ENCODE data around the gene SULT2B1. TPM values are rescaled to one million over a fixed set of nuclear protein-coding genes. Genes with fewer than 3 reads are reported as not detected.
A peak's percentile ranks its signal among the peaks of the same experiment; 100 is the strongest.

The SULT2B1 gene
- total and polyA plus RNA-seq, 4 experiments from 2014 or later = 0.13 TPM; not detected in 3

DNA sequence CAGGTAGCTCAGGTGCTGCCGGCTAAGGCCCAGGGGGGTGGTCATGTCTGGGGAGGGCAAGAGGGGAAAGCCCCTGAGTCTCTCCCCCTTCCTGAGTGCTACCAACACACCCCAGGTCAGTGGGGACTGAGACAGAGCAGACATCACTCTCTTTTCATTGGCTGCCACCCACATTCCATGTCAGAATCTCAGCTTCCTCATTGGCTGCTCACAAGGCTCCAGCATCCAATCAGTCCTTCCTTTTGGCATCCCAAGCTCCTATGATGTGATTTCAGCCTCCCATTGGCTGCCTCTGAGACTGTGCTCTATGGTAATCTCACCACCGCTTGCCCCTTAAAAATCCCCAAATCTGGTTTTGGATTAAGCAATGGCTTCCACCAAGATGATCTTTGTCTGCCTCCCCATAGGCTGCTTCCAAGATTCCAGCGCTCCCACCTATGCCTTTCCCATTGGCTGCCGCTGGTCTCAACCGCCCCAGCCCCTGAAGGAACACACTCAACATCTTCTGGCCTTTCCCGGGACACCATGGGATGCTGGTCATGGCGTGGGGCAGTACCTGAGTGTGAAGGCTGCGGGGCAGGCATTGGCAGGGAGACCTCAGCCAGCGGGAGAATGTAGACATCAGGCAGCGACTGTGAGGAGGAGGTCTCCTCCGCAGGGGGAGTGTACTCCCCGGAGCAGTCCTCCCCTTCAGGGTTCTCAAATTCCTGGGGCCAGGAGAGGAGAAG, 42.3 kb upstream of the SULT2B1 start:
- peaks cover 7 to 14% of the 10 kb centered on the region in 2 donors for H3K36me3 Mint-ChIP-seq
- CTCF ChIA-PET (ENCODE audit: partially characterized antibody) = interaction anchor here (1.0 to 8.0 kb wide), 2 partner anchors 20 to 75 kb away, joined by 6 to 203 read pairs; no protein-coding TSS in a partner anchor
- H3K27me3 ChIP-seq (ENCODE audit: insufficient read depth, low read length) = no peaks in the 10 kb centered on the region
- H3K4me1 ChIP-seq (ENCODE audit: insufficient read depth, low read length) = peaks cover 27% of the 10 kb centered on the region
- DNase-seq = no peak
- no peaks in the 10 kb centered on the region for H3K36me3 ChIP-seq (ENCODE audit: insufficient read depth, low read length)
- peaks cover 8 to 16% (median 12%) of the 10 kb centered on the region in 4 donors for H3K4me1 Mint-ChIP-seq
- intact Hi-C loops (cut with micrococcal nuclease) = loop anchor here (1.0 to 5.0 kb wide), 5 partner anchors 62 to 1133 kb away; partner anchors contain the start of genes GRWD1, RPL18, RRAS and SCAF1
- peak overlapping the region in 1 of 7 donors; percentile 41 for H3K27ac Mint-ChIP-seq
- peak overlapping the region in 2 of 8 donors; percentile 3 to 20 for H3K4me3 Mint-ChIP-seq
- no peaks in the 10 kb centered on the region for H3K9me3 ChIP-seq (ENCODE audit: control insufficient read depth in 1 of 2, low read length in 2 of 2)
- no peaks in the 10 kb centered on the region for H3K27me3 Mint-ChIP-seq
- H3K27ac ChIP-seq (ENCODE audit: low read depth, low read length) = no peak overlapping the region
- no peaks in the 10 kb centered on the region for H3K9me3 Mint-ChIP-seq
- POLR2A ChIA-PET (ENCODE audit: partially characterized antibody) = interaction anchor here (0.5 to 2.1 kb wide), 5 partner anchors 78 to 690 kb away, joined by 3 to 9 read pairs (median 4); partner anchors contain the start of genes EMP3, RPL18 and SPHK2
- no peak overlapping the region for H3K4me3 ChIP-seq (ENCODE audit: low read length in 2 of 2)

DNA sequence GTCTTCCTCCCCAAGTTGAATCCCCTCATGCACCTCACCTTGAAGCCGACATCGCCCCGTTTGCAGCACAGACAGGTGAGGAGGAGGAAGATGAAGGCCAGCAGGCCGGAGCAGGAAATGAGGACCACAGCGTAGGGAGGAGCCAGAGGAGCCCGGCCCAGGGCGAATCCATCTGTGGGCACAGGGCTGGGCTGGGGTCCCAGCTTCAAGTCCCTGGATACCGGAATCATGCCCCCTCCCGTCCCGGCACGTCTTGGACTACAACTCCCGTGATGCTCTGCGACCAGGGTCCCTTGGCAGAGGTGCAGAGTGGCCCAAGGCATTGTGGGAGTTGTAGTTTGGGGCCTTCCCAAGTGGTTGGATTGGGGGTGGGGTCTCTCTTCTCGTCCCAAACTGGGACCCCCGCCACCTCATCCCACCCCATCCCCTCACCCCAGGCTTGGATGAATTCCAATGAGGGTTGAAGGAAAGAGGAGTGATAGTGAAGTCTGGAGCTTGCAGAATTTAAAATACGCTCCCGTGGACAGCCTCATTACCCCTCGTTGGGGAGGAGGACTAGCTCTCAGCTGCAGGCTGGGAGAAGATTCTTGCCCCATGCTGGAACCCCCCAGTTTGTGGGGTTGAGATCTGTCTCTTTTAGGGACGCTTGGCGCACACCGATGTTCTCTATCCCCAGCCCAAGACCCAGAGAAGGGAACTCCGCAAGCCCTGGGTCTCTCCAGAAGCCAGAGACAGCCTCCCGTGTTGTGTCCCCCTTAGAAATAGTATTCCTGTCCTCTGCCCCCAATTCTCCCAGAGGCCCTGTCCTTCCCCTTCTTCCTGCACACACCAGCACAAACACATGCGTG, 41.3 kb upstream of the SULT2B1 start:
- Histone ChIP-seq H3K27ac (ENCODE audit: low read depth, low read length) (peak overlapping the region; percentile 39), H3K9me3 (ENCODE audit: control insufficient read depth in 1 of 2, low read length in 2 of 2) (no peaks in the 10 kb centered on the region), H3K27me3 (ENCODE audit: insufficient read depth, low read length) (no peaks in the 10 kb centered on the region), H3K4me3 (ENCODE audit: low read length in 2 of 2) (peak overlapping the region; percentile 43 to 76), H3K4me1 (ENCODE audit: insufficient read depth, low read length) (peaks cover 27% of the 10 kb centered on the region), H3K36me3 (ENCODE audit: insufficient read depth, low read length) (no peaks in the 10 kb centered on the region)
- H3K27ac Mint-ChIP-seq = peak overlapping the region; percentile 75 to 92 (median 88)
- H3K4me1 Mint-ChIP-seq = peaks cover 8 to 16% (median 12%) of the 10 kb centered on the region in 4 donors
- intact Hi-C loops (cut with micrococcal nuclease) = loop anchor here (1.0 to 5.0 kb wide), 5 partner anchors 63 to 1132 kb away; partner anchors contain the start of genes GRWD1, RPL18, RRAS and SCAF1
- POLR2A ChIA-PET (ENCODE audit: partially characterized antibody) = interaction anchor here (0.5 to 2.1 kb wide), 7 partner anchors 18 to 691 kb away, joined by 3 to 9 read pairs (median 3); partner anchors contain the start of genes EMP3, RPL18 and SPHK2
- H3K27me3 Mint-ChIP-seq = no peaks in the 10 kb centered on the region
- peaks cover 7 to 14% of the 10 kb centered on the region in 2 donors for H3K36me3 Mint-ChIP-seq
- no peaks in the 10 kb centered on the region for H3K9me3 Mint-ChIP-seq
- CTCF ChIA-PET (ENCODE audit: partially characterized antibody) = interaction anchor here (0.7 to 8.0 kb wide), 3 partner anchors 21 to 90 kb away, joined by 3 to 203 read pairs (median 3); no protein-coding TSS in a partner anchor
- H3K4me3 Mint-ChIP-seq = peak overlapping the region in 7 of 8 donors; percentile 87 to 94 (median 90)
- peak; percentile 72 to 85 (median 73) for DNase-seq

DNA sequence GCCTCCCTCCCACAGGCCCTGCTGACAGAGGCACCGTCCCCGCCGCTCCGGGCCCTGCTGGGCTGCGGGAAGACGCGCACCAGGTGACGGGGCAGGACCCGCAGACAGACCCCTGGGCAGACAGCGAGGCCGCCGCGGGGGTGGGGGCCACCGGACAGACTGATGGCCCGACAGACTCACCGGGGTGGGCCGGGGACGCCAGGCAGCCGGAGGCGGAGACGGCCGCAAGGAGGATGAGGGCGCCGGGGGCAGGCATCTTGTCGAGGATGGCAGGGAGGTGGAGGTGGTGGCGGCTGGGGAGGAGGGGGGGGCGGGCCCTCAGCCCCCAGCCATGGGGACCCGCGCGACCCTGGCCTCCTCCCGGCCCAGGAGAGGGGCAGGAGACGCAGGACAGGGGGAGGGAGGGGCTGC, 40.6 kb upstream of the SULT2B1 start:
- ChIA-PET CTCF (ENCODE audit: partially characterized antibody) (interaction anchor here (0.7 to 8.0 kb wide), 3 partner anchors 22 to 89 kb away, joined by 3 to 203 read pairs (median 3); no protein-coding TSS in a partner anchor), POLR2A (ENCODE audit: partially characterized antibody) (interaction anchor here (0.9 to 2.1 kb wide), 4 partner anchors 19 to 108 kb away, joined by 3 to 9 read pairs (median 4); partner anchors contain the start of genes RPL18 and SPHK2)
- Mint-ChIP-seq H3K4me1 (peaks cover 8 to 16% (median 12%) of the 10 kb centered on the region in 4 donors), H3K9me3 (no peaks in the 10 kb centered on the region), H3K4me3 (peak overlapping the region in 2 of 8 donors; percentile 90), H3K27ac (peak overlapping the region in 2 of 7 donors; percentile 75 to 78), H3K27me3 (no peaks in the 10 kb centered on the region), H3K36me3 (peaks cover 7 to 12% of the 10 kb centered on the region in 2 donors)
- no peak overlapping the region for H3K27ac ChIP-seq (ENCODE audit: low read depth, low read length)
- no peaks in the 10 kb centered on the region for H3K9me3 ChIP-seq (ENCODE audit: control insufficient read depth in 1 of 2, low read length in 2 of 2)
- peak in 2 of 5 donors; percentile 40 to 63 for DNase-seq
- H3K27me3 ChIP-seq (ENCODE audit: insufficient read depth, low read length) = no peaks in the 10 kb centered on the region
- no peaks in the 10 kb centered on the region for H3K36me3 ChIP-seq (ENCODE audit: insufficient read depth, low read length)
- H3K4me1 ChIP-seq (ENCODE audit: insufficient read depth, low read length) = peaks cover 27% of the 10 kb centered on the region
- intact Hi-C loops (cut with micrococcal nuclease) = loop anchor here (2.0 to 5.0 kb wide), 3 partner anchors 64 to 1131 kb away; partner anchors contain the start of genes GRWD1, RRAS and SCAF1
- H3K4me3 ChIP-seq (ENCODE audit: low read length in 2 of 2) = peak overlapping the region in 1 of 2 donors; percentile 37

DNA sequence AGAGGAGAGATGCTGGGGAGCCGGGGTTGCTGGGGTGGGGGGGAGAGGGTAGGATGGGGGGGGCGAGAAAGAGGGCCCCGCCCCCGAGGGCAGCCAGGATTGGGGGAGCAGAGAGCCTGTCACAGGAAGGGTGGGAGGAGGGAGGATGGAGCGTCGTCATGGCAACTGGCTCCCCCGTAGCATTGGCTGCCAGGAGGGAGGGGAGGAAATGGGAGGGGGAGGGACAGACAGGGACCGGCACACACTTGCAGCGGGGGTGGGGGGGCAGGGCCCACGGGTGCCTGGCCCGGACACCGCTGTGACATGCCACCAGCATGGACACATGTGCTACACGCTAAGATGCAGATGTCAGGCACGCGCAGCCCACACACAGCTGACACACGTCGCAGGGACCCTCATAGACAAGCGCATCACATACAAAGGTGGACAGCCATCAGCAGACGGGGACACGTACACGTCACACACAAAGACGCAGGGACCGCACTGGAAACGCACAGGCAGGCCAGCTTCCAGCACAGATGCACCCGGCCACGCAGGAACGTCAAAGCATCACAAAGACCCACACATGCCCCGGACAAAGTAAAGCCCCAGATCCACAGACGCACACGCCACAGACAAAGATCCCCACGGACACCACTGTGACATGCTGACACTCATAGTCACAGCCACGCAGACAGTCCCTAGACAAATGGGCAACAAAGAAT, 40.0 kb upstream of the SULT2B1 start, which contains the start of gene LMTK3:
LMTK3 (minus strand) TSS at position 36 of the 704 bp plus-strand sequence. CDS start 259 bp downstream, outside the sequence.
- CTCF ChIA-PET (ENCODE audit: partially characterized antibody) = interaction anchor here (1.4 kb wide), 1 partner anchor 22 kb away, joined by 4 read pairs; no protein-coding TSS in a partner anchor
- intact Hi-C loops (cut with micrococcal nuclease) = loop anchor here (1.0 to 5.0 kb wide), 4 partner anchors 43 to 1130 kb away; partner anchors contain the start of genes CYTH2, GRWD1, RRAS and SCAF1

DNA sequence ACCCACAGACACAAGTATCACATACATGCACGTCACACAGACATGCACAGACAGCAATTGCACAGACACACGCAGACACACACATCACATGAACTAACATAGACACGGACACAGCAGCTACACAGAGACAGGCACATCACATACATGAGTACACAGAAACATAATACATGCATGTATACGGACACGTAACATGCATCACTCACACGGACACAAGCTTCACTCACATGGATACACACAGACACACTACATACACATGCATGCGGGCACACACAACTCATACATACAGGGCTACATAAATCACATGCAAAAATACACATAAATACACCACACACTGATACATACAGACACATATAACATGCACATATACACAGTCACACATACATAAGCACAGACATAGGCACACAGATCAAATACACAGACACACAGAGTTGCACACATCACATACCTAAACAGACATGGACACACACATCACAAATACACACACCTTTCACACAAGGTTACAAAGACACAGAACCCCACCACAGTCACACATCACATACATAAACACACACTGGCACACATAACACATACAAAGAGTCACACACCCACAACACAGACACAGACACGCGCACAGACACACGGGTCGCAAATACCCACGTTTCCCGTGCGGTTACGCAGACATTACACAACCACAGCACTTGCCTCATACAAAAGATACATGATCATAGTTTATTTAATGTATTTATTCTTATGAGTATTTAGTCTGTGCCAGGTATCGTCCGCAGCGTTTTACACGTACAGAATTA, 39.3 kb upstream of the SULT2B1 start:
- H3K27ac Mint-ChIP-seq = no peak overlapping the region
- H3K27ac ChIP-seq (ENCODE audit: low read depth, low read length) = peak overlapping the region; percentile 59
- peak overlapping the region; percentile 2 to 89 for H3K4me3 ChIP-seq (ENCODE audit: low read length in 2 of 2)
- intact Hi-C loops (cut with micrococcal nuclease) = loop anchor here (1.0 to 5.0 kb wide), 4 partner anchors 43 to 1130 kb away; partner anchors contain the start of genes CYTH2, GRWD1, RRAS and SCAF1
- H3K36me3 ChIP-seq (ENCODE audit: insufficient read depth, low read length) = no peaks in the 10 kb centered on the region
- POLR2A ChIA-PET (ENCODE audit: partially characterized antibody) = interaction anchor here (0.7 to 2.8 kb wide), 10 partner anchors 10 to 1151 kb away, joined by 3 to 10 read pairs (median 4); partner anchors contain the start of genes DBP, RPL18, SPHK2 and SYNGR4
- H3K4me1 Mint-ChIP-seq = peaks cover 8 to 16% (median 12%) of the 10 kb centered on the region in 4 donors
- peak in 4 of 5 donors; percentile 20 to 68 (median 35) for DNase-seq
- H3K4me3 Mint-ChIP-seq = no peak overlapping the region
- CTCF ChIA-PET (ENCODE audit: partially characterized antibody) = interaction anchor here (1.4 kb wide), 1 partner anchor 23 kb away, joined by 4 read pairs; no protein-coding TSS in a partner anchor
- H3K9me3 ChIP-seq (ENCODE audit: control insufficient read depth in 1 of 2, low read length in 2 of 2) = no peaks in the 10 kb centered on the region
- H3K4me1 ChIP-seq (ENCODE audit: insufficient read depth, low read length) = peaks cover 27% of the 10 kb centered on the region
- no peaks in the 10 kb centered on the region for H3K27me3 ChIP-seq (ENCODE audit: insufficient read depth, low read length)
- H3K27me3 Mint-ChIP-seq = no peaks in the 10 kb centered on the region
- peaks cover 4 to 7% of the 10 kb centered on the region in 2 donors for H3K36me3 Mint-ChIP-seq
- no peaks in the 10 kb centered on the region for H3K9me3 Mint-ChIP-seq

More for the DNA sequence above, 40.0 kb upstream of the SULT2B1 start, which contains the start of gene LMTK3:
- H3K27ac Mint-ChIP-seq = peak within 1 kb of the TSS; percentile 75 to 92 (median 88)
- DNase-seq = peak; percentile 80 to 94 (median 86)
- H3K4me3 ChIP-seq (ENCODE audit: low read length in 2 of 2) = peak within 1 kb of the TSS; percentile 54 to 76
- H3K27ac ChIP-seq (ENCODE audit: low read depth, low read length) = peak within 1 kb of the TSS; percentile 39
- H3K4me1 Mint-ChIP-seq = peaks cover 8 to 16% (median 12%) of the 10 kb centered on the region in 4 donors
- POLR2A ChIA-PET (ENCODE audit: partially characterized antibody) = interaction anchor here (0.9 to 2.8 kb wide), 3 partner anchors 104 to 149 kb away, joined by 3 to 7 read pairs (median 6); partner anchors contain the start of genes RPL18, SPHK2, SYNGR4 and TMEM143
- H3K9me3 ChIP-seq (ENCODE audit: control insufficient read depth in 1 of 2, low read length in 2 of 2) = no peaks in the 10 kb centered on the region
- H3K36me3 Mint-ChIP-seq = peaks cover 7 to 12% of the 10 kb centered on the region in 2 donors
- H3K36me3 ChIP-seq (ENCODE audit: insufficient read depth, low read length) = no peaks in the 10 kb centered on the region
- H3K9me3 Mint-ChIP-seq = no peaks in the 10 kb centered on the region
- H3K27me3 Mint-ChIP-seq = no peaks in the 10 kb centered on the region
- peaks cover 27% of the 10 kb centered on the region for H3K4me1 ChIP-seq (ENCODE audit: insufficient read depth, low read length)
- no peaks in the 10 kb centered on the region for H3K27me3 ChIP-seq (ENCODE audit: insufficient read depth, low read length)
- H3K4me3 Mint-ChIP-seq = peak within 1 kb of the TSS in 7 of 8 donors; percentile 87 to 94 (median 90)
